H9 (cell line): ENCODE measurements around the gene NUP85. TPM values are rescaled to one million over a fixed set of nuclear protein-coding genes. Genes with fewer than 3 reads are reported as not detected.

Experiments
- DNase-seq: peaks from one replicate; pipeline ENCODE4 v3.0.0-alpha.2; 2017
- H2AFZ ChIP-seq: one replicate; pipeline ENCODE4 v1.6.1; 2013; ENCODE audit warnings: mild to moderate bottlenecking, low read length, control low read depth, moderate library complexity
- H2AK5ac ChIP-seq: 2 replicates; pipeline ENCODE4 v1.6.1; 2013; ENCODE audit warnings: low read length, control low read depth, mixed read lengths; ENCODE audit not compliant: insufficient read length
- H2BK120ac ChIP-seq: one replicate; pipeline ENCODE4 v1.6.1; 2013; ENCODE audit warnings: low read depth, mild to moderate bottlenecking, low read length, control low read depth, inconsistent platforms; ENCODE audit not compliant: poor library complexity, severe bottlenecking
- H2BK12ac ChIP-seq: 2 replicates; pipeline ENCODE4 v1.6.1; 2013; ENCODE audit warnings: low read length, control low read depth, mixed read lengths, low read depth; ENCODE audit not compliant: insufficient read length
- H2BK15ac ChIP-seq: 2 replicates; pipeline ENCODE4 v1.6.1; 2013; ENCODE audit warnings: low read depth, low read length, control low read depth
- H2BK20ac ChIP-seq: one replicate; pipeline ENCODE4 v1.6.1; 2013; ENCODE audit warnings: low read depth, mild to moderate bottlenecking, low read length, control low read depth, inconsistent platforms; ENCODE audit not compliant: poor library complexity, severe bottlenecking
- H2BK5ac ChIP-seq: 2 replicates; pipeline ENCODE4 v1.6.1; 2013; ENCODE audit warnings: low read length, control low read depth, mixed read lengths; ENCODE audit not compliant: insufficient read length
- H3K14ac ChIP-seq: 2 replicates; pipeline ENCODE4 v1.6.1; 2013; ENCODE audit warnings: low read length, control low read depth; ENCODE audit not compliant: insufficient read depth
- H3K18ac ChIP-seq: 2 replicates; pipeline ENCODE4 v1.6.1; 2013; ENCODE audit warnings: low read depth, mild to moderate bottlenecking, mixed read lengths, low read length, control low read depth; ENCODE audit not compliant: insufficient read length
- H3K23ac ChIP-seq: 2 replicates; pipeline ENCODE4 v1.6.1; 2013; ENCODE audit warnings: low read length, control low read depth, mixed read lengths, low read depth; ENCODE audit not compliant: insufficient read length
- H3K23me2 ChIP-seq: 2 replicates; pipeline ENCODE4 v1.6.1; 2013; ENCODE audit warnings: low read depth, mild to moderate bottlenecking, mixed read lengths, low read length, control low read depth; ENCODE audit not compliant: insufficient read length, poor library complexity, severe bottlenecking
- H3K27ac ChIP-seq: 2 replicates; pipeline ENCODE4 v1.5.1; 2013; ENCODE audit warnings: low read length, control low read depth, mixed read lengths, low read depth; ENCODE audit not compliant: insufficient read length
- H3K27me3 ChIP-seq: 2 replicates; pipeline ENCODE4 v1.6.1; 2013; ENCODE audit warnings: low read length, control low read depth, inconsistent platforms; ENCODE audit not compliant: insufficient read depth
- H3K4ac ChIP-seq: 2 replicates; pipeline ENCODE4 v1.6.1; 2013; ENCODE audit warnings: low read depth, mild to moderate bottlenecking, control low read depth, inconsistent platforms, low read length, moderate library complexity
- H3K4me1 ChIP-seq: 2 replicates; pipeline ENCODE4 v1.6.1; 2013; ENCODE audit warnings: low read length, control low read depth, inconsistent platforms; ENCODE audit not compliant: insufficient read depth
- H3K4me2 ChIP-seq: 2 replicates; pipeline ENCODE4 v1.6.1; 2013; ENCODE audit warnings: low read length, control low read depth, mixed read lengths; ENCODE audit not compliant: insufficient read length, insufficient read depth
- H3K56ac ChIP-seq: 2 replicates; pipeline ENCODE4 v1.6.1; 2013; ENCODE audit warnings: low read depth, mild to moderate bottlenecking, mixed read lengths, low read length, control low read depth; ENCODE audit not compliant: insufficient read length
- H3K79me1 ChIP-seq: 2 replicates; pipeline ENCODE4 v1.6.1; 2013; ENCODE audit warnings: low read depth, mild to moderate bottlenecking, moderate library complexity, low read length, control low read depth, inconsistent platforms; ENCODE audit not compliant: insufficient read depth, poor library complexity, severe bottlenecking
- H3K79me2 ChIP-seq: 2 replicates; pipeline ENCODE4 v1.6.1; 2013; ENCODE audit warnings: low read length, control low read depth, inconsistent platforms; ENCODE audit not compliant: insufficient read depth
- H3K9ac ChIP-seq: 2 replicates; pipeline ENCODE4 v1.6.1; 2013; ENCODE audit warnings: low read length, control low read depth, mixed read lengths; ENCODE audit not compliant: insufficient read length; ENCODE audit errors: extremely low read depth
- H3K9me3 ChIP-seq: one replicate; pipeline ENCODE4 v1.6.1; 2013; ENCODE audit warnings: low read depth, low read length, inconsistent platforms; ENCODE audit not compliant: control insufficient read depth
- H3T11ph ChIP-seq: one replicate; pipeline ENCODE4 v1.6.1; 2013; ENCODE audit warnings: mild to moderate bottlenecking, low read length, control low read depth, inconsistent platforms
- H4K20me1 ChIP-seq: one replicate; pipeline ENCODE4 v1.6.1; 2013; ENCODE audit not compliant: control insufficient read depth, insufficient read length, insufficient read depth
- H4K5ac ChIP-seq: 2 replicates; pipeline ENCODE4 v1.6.1; 2013; ENCODE audit warnings: low read depth, mild to moderate bottlenecking, mixed read lengths, low read length, control low read depth; ENCODE audit not compliant: insufficient read length
- H4K8ac ChIP-seq: replicated peaks from 2 replicates; pipeline ENCODE4 v1.6.1; 2013; ENCODE audit warnings: low read length, control low read depth, mixed read lengths, low read depth; ENCODE audit not compliant: insufficient read length
- H4K91ac ChIP-seq: 2 replicates; pipeline ENCODE4 v1.6.1; 2013; ENCODE audit warnings: low read depth, mild to moderate bottlenecking, moderate library complexity, mixed read lengths, low read length, control low read depth; ENCODE audit not compliant: insufficient read length
- H3K27ac Mint-ChIP-seq, 3 experiments: 2 replicates in 2 of 3; 3 replicates in 1 of 3; pipeline ENCODE4 v1.8.0; 2020 to 2021; ENCODE audit warnings: mixed read lengths in 3 of 3, mild to moderate bottlenecking in 1 of 3, moderate library complexity in 1 of 3
- H3K27me3 Mint-ChIP-seq: 2 replicates; pipeline ENCODE4 v1.8.0; 2021; ENCODE audit warnings: low read depth, mild to moderate bottlenecking, moderate library complexity, mixed read lengths
- H3K36me3 Mint-ChIP-seq, 3 experiments: 2 replicates in 2 of 3; 3 replicates in 1 of 3; pipeline ENCODE4 v1.8.0; 2020 to 2021; ENCODE audit warnings: low read depth in 3 of 3, mixed read lengths in 3 of 3; ENCODE audit not compliant: insufficient read depth in 1 of 3
- H3K4me1 Mint-ChIP-seq, 2 experiments: 2 replicates each; pipeline ENCODE4 v1.8.0; 2020; ENCODE audit warnings: mixed read lengths in 2 of 2
- H3K4me3 Mint-ChIP-seq, 2 experiments: 2 replicates in 1 of 2; 3 replicates in 1 of 2; pipeline ENCODE4 v1.8.0; 2020 to 2021; ENCODE audit warnings: mild to moderate bottlenecking in 2 of 2, mixed read lengths in 2 of 2, moderate library complexity in 1 of 2
- H3K9me3 Mint-ChIP-seq, 2 experiments: 2 replicates in 1 of 2; 3 replicates in 1 of 2; pipeline ENCODE4 v1.8.0; 2020; ENCODE audit warnings: mild to moderate bottlenecking in 2 of 2, mixed read lengths in 2 of 2, moderate library complexity in 1 of 2
- WGBS: extraction: QIAGEN DNeasy Blood & Tissue Kit; methylation state at CpG from one replicate; pipeline ENCODE4 v1.1.7; 2013; ENCODE audit warnings: missing lambda C conversion rate, low lambda C conversion rate, mixed read lengths; ENCODE audit not compliant: insufficient read length; ENCODE audit errors: extremely low coverage; 5-methylcytosine and 5-hydroxymethylcytosine counted together
- total RNA-seq: library from RNA; stranded (reverse); gene quantifications from 2 replicates; pipeline ENCODE4 v1.2.1, GENCODE V29; 2021
- TF ChIP-seq, protein P1 (sequence below): fragments of 200-600 bp; sonication (generic); conservative IDR thresholded peaks from 3 replicates; pipeline ENCODE4 v1.8.0; 2021; ENCODE audit warnings: antibody characterized with exemption, mild to moderate bottlenecking

Gene NUP85
- total RNA-seq, 1 experiment from 2014 or later = 145 TPM

DNA sequence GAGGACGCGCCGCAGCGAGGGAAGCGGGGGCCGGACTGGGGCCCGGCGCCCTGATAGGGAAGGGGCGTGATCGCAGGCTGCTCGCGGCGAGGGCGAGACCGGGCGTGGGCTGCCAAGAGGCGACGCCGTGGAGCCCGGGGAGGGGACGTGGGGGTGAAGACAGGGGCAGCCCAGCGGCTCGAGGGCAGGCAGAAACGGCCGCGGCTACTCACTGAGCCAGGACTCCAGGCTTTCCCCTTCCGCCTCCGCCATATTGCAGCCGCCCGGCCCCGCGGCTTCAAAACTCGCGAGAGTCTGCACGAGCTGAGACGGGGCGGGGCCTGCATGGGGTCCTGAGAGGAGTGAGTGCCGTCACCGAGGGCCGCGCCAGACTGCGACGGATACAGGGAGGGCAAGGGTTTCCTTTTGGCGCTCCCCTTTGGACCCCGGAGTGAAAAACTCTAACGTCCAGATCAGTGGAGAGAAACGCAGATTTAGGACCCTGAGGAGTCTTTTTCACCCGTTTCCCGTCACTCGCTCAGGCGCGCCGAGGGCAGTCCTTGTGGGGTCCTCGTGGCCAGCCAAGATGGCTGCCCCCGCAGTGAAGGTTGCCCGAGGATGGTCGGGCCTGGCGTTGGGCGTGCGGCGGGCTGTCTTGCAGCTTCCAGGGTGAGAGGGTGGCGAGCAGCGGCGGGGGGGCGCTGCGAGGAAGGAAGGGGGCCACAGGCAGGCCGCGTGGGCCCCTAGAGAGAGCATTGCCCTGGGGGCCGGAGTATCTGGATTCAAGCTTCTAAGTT, 56.0 kb downstream of the NUP85 start, which contains the start of the genes GGA3 and MRPS7:
TSS of gene GGA3 (minus strand) at position 271 of the 776 bp plus-strand sequence. CDS start at position 252, 19 bp downstream.
TSS of gene MRPS7 (plus strand) at position 544 of the 776 bp plus-strand sequence. CDS start at position 566, 22 bp downstream.
- H3K36me3 Mint-ChIP-seq = peaks cover 8 to 47% (median 44%) of the 10 kb centered on the region in 3 experiments; a peak in 6 of 7 replicates
- no peak within 1 kb of the TSS for H2AK5ac ChIP-seq
- H3K27ac Mint-ChIP-seq = peak within 1 kb of the TSS; percentile 100

More for the DNA sequence above, 56.0 kb downstream of the NUP85 start, which contains the start of the genes GGA3 and MRPS7:
- H3K4me1 ChIP-seq = peaks cover 4% of the 10 kb centered on the region
- H2BK12ac ChIP-seq = no peak within 1 kb of the TSS
- TF ChIP-seq, protein P1, sequence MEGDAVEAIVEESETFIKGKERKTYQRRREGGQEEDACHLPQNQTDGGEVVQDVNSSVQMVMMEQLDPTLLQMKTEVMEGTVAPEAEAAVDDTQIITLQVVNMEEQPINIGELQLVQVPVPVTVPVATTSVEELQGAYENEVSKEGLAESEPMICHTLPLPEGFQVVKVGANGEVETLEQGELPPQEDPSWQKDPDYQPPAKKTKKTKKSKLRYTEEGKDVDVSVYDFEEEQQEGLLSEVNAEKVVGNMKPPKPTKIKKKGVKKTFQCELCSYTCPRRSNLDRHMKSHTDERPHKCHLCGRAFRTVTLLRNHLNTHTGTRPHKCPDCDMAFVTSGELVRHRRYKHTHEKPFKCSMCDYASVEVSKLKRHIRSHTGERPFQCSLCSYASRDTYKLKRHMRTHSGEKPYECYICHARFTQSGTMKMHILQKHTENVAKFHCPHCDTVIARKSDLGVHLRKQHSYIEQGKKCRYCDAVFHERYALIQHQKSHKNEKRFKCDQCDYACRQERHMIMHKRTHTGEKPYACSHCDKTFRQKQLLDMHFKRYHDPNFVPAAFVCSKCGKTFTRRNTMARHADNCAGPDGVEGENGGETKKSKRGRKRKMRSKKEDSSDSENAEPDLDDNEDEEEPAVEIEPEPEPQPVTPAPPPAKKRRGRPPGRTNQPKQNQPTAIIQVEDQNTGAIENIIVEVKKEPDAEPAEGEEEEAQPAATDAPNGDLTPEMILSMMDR = no peak; the same call in 2 of the 3 replicates
- no peaks in the 10 kb centered on the region for H3K27me3 ChIP-seq
- WGBS = no CpG with 5 or more reads among the region's 69 CpGs
- no peak within 1 kb of the TSS for H4K91ac ChIP-seq
- peak within 1 kb of the TSS; percentile 99 for H3K4me3 Mint-ChIP-seq
- no peaks in the 10 kb centered on the region for H4K20me1 ChIP-seq
- H3K14ac ChIP-seq = peak within 1 kb of the TSS; percentile 89
- H2BK120ac ChIP-seq = no peak within 1 kb of the TSS
- no peaks in the 10 kb centered on the region for H3K27me3 Mint-ChIP-seq
- peaks cover 25 to 28% of the 10 kb centered on the region in 2 experiments for H3K4me1 Mint-ChIP-seq
- no peak within 1 kb of the TSS for H3K56ac ChIP-seq
- H3K23ac ChIP-seq = no peak within 1 kb of the TSS
- H3K79me2 ChIP-seq = peaks cover 18% of the 10 kb centered on the region
- H4K5ac ChIP-seq = peak within 1 kb of the TSS; percentile 75
- H3K9me3 ChIP-seq = no peaks in the 10 kb centered on the region
- no peak within 1 kb of the TSS for H2BK20ac ChIP-seq
- peaks cover 4% of the 10 kb centered on the region for H3K79me1 ChIP-seq
- no peak within 1 kb of the TSS for H2AFZ ChIP-seq
- no peak within 1 kb of the TSS for H3T11ph ChIP-seq
- no peak within 1 kb of the TSS for H4K8ac ChIP-seq
- no peaks in the 10 kb centered on the region for H3K9me3 Mint-ChIP-seq
- H3K9ac ChIP-seq = peak within 1 kb of the TSS; percentile 96
- peak within 1 kb of the TSS; percentile 51 for H3K27ac ChIP-seq
- H3K23me2 ChIP-seq = peaks cover 4% of the 10 kb centered on the region
- H3K18ac ChIP-seq = peak within 1 kb of the TSS; percentile 92
- no peak within 1 kb of the TSS for H2BK15ac ChIP-seq
- no peak within 1 kb of the TSS for H3K4ac ChIP-seq
- H2BK5ac ChIP-seq = peak within 1 kb of the TSS; percentile 56
- DNase-seq = peak; percentile 96
- H3K4me2 ChIP-seq = peak within 1 kb of the TSS; percentile 81
